ENCODE results near the gene CORO7.
A peak's percentile ranks its signal among the peaks of the same experiment; 100 is the strongest.

CORO7 gene

GRCh38 chr16:4330277-4330874 lies 86.0 kb downstream of the CORO7 start:
- H3K4me3 ChIP-seq (replicated peaks in 1 of 2; ENCODE audit: low read depth in 2 of 2, low read length in 2 of 2) = no peak overlapping the region
- peak; percentile 74 to 78 for DNase-seq (ENCODE audit: low read depth in 2 of 2)
- TF ChIP-seq, protein P1, sequence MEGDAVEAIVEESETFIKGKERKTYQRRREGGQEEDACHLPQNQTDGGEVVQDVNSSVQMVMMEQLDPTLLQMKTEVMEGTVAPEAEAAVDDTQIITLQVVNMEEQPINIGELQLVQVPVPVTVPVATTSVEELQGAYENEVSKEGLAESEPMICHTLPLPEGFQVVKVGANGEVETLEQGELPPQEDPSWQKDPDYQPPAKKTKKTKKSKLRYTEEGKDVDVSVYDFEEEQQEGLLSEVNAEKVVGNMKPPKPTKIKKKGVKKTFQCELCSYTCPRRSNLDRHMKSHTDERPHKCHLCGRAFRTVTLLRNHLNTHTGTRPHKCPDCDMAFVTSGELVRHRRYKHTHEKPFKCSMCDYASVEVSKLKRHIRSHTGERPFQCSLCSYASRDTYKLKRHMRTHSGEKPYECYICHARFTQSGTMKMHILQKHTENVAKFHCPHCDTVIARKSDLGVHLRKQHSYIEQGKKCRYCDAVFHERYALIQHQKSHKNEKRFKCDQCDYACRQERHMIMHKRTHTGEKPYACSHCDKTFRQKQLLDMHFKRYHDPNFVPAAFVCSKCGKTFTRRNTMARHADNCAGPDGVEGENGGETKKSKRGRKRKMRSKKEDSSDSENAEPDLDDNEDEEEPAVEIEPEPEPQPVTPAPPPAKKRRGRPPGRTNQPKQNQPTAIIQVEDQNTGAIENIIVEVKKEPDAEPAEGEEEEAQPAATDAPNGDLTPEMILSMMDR (IDR thresholded peaks at IDR 0.05; ENCODE audit: low read depth, low read length) = peak; percentile 99

GRCh38 chr16:4328782-4329775 lies 87.3 kb downstream of the CORO7 start:
- TF ChIP-seq, protein P1 (IDR thresholded peaks at IDR 0.05; ENCODE audit: low read depth, low read length) = no peak
- H3K4me3 ChIP-seq (replicated peaks in 1 of 2; ENCODE audit: low read depth in 2 of 2, low read length in 2 of 2) = no peak overlapping the region
- no peak for DNase-seq (ENCODE audit: low read depth in 2 of 2)

- TF ChIP-seq, protein P1 (IDR thresholded peaks at IDR 0.05; ENCODE audit: low read depth, low read length) = peak; percentile 77
- peak; percentile 81 to 84 for DNase-seq (ENCODE audit: low read depth in 2 of 2)
- peak overlapping the region; percentile 27 to 41 for H3K4me3 ChIP-seq (replicated peaks in 1 of 2; ENCODE audit: low read depth in 2 of 2, low read length in 2 of 2)
These were observed 88.2 kb downstream of the CORO7 start for GRCh38 chr16:4328046-4328781.

GRCh38 chr16:4327386-4328045 lies 88.9 kb downstream of the CORO7 start:
- no peak for DNase-seq (ENCODE audit: low read depth in 2 of 2)
- H3K4me3 ChIP-seq (replicated peaks in 1 of 2; ENCODE audit: low read depth in 2 of 2, low read length in 2 of 2) = peak overlapping the region; percentile 27 to 41
- TF ChIP-seq, protein P1 (IDR thresholded peaks at IDR 0.05; ENCODE audit: low read depth, low read length) = no peak

- TF ChIP-seq, protein P1 (IDR thresholded peaks at IDR 0.05; ENCODE audit: low read depth, low read length) = no peak
- H3K4me3 ChIP-seq (replicated peaks in 1 of 2; ENCODE audit: low read depth in 2 of 2, low read length in 2 of 2) = no peak overlapping the region
- DNase-seq (ENCODE audit: low read depth in 2 of 2) = no peak
These were observed 91.1 kb downstream of the CORO7 start for GRCh38 chr16:4325253-4325758.

Measured in cardiac fibroblast (primary cell).